CD4-positive, alpha-beta T cell treated with Interleukin-15 for 1 hour (primary cell): ENCODE measurements around the gene TICRR.

Experiments
- DNase-seq: peaks from one replicate; pipeline ENCODE4 v3.0.0-alpha.2; 2020

Gene TICRR

DNA sequence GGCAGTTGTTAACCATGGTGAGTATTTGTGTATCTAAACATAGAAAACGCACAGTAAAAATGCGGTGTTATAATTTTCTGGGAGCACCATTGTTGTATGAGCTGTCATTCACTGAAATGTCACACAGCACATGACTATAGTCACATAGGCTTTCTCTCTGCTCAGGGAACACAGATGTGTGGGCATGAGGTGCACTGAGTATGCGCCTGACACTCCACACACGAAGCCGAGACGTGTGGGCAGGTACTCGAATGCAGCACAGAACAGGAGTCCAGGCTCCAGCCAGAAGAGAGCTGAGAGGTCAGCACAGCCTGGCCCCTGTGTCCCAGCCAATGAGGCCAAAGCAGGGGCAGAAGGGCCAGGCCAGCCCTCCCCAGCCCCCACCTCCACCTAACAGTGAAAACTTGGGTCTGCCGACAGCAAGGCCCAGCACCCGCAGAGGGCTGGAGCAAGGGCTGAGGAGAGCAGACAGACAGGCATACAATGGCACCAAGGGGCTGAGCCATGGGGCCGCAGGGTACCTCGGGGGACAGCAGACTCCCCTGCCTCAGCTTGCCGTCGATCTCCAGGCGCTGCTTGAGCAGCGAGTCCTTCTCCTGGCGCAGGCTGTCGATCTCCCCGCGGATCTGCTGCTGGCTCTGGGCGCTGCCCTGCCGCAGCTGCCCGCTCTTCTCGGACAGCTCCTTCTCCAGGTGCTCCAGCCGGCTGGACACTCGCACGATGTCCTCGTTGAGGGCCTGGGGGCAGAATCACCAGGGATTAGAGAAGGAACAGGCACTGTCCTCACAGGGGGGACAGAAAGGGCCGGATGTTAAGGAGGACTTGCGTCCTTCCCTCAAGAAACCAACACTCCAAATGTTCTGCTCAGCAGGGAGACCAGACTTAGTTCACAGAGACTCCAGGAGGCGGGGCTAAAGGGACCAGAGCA, 56.0 kb downstream of the TICRR start:
- no peak for DNase-seq

DNA sequence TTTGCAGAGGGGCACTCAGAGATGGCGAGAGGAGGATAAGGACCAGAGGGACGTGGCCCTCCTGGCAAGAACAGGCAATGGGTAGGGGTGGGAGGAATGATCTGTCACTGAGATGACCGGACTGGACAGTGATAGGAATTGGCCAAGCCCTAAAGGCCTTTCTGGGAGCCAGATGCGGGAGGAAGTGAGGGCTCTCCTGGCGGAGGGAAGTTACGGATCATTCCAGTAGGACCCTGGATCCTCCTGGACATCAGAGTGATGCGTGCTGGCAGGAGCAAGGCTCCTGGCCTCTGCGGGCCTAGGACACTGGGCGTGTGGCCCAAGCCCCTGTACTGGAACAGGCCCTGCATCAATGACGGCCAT, 56.6 kb downstream of the TICRR start:
- DNase-seq, result no peak

DNA sequence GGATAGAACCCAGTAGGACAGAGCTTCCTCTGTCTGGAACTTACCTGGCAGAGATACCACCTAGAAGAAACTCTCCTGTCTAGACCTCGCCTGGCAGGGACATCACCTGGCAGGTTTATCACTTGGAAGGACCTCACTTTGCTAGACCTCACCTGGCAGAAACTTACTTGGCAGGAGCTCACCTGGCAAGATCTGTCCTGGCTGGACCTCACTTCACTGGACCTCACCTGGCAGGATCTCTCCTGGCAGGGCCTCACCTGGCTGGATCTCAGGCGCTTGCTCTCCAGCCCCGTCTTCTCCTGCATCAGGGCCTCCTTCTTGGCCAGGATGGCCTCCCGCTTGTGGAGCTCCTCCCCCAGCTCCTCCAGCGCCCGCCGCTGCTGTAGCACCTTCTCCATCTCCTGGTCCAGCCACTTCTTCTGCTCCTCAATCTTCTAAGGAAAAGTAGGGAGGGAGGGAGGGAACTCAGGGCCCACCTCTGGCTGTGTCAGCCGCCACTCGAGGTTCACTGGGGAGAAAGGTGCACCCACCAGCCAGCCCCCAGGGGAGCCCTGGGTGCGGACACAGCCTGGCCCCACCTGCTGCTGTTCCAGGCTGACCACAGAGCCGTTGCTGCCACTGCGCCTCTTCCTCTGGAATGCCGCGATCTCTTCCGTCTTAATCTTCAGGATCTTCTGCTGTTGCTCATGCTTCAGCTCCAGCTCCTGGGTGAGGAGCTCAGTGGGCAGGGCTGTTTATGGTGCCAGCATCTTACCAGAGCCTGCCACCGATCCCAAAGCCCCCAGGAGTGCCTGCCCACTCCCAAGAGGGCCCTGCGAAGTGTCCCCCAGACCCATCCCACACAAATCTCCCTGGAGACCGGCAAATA, 57.5 kb downstream of the TICRR start:
- no peak for DNase-seq

DNA sequence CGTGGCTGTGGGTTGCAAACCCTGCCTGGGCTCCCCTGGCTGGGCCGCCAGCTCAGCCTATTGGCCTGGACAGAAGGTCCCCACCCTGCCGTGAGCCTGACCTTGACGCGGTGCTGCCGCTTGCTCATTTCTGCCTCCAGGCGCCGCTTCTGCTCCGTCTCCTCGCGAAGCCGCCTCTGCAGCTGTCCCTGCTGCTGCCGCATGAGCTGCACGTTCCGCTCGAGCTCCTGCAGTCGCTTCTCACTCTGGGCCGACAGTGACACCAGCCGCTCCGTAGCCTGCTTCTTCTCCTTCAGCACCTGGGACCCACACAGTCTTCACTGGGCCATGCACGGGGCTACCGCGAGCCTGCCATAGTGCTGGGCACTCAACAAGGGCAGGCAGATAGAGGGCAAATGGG, 58.3 kb downstream of the TICRR start:
- DNase-seq, result no peak

DNA sequence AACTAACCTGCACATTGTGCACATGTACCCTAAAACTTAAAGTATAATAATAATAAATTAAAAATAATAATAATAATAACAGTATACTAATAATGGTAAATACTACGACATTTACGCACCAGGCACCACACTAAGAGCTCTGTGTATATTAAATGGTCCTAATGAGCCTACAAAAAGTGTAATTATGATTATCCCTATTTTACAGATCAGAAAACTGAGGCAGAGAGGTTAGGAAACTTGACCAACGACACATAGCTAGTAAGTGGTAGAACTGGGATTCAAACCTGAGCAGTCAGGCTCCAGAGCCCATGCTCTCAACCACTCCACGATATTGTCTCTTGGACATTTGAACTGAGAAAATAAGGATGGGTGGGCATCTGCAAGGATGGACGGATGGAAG, 65.0 kb downstream of the TICRR start:
- no peak for DNase-seq

DNA sequence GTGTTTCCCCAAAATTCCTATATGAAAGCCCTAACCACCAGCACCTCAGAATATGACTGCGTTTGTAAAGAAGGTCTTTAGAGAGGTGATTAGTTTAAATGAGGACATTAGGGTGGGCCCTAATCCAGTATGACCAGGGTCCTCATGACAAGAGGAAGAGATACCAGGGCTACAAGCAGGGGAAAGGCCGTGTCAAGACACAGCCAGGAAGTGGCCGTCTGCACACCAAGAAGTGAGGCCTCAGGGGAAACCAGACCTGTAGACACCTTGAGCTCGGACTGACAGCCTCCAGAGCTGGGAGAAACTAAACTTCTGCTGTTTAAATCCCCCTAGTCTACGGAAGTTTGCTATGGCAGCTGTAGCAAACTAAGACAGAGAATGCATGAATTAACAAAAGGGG, 65.8 kb downstream of the TICRR start:
- no peak for DNase-seq

DNA sequence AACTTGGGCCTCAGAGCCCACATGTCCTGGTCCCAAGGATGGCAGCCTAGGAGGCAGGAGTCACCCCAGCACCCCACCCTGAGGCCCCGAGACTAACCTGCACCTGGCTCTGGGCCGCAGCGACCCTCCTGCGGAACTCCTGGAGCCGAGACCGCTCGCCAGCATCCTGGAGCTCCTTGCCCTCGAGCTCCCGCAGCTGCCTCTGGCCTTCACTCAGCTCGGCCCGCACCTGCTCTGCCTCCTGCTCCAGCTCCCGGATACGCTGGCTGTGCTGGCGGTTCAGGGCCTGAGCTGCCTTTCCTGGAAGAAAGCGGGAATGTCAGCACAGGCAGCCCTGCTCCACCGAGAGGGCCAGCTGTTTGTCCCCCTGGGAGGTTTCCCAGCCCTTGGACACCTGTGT, 66.8 kb downstream of the TICRR start:
- DNase-seq, result no peak

DNA sequence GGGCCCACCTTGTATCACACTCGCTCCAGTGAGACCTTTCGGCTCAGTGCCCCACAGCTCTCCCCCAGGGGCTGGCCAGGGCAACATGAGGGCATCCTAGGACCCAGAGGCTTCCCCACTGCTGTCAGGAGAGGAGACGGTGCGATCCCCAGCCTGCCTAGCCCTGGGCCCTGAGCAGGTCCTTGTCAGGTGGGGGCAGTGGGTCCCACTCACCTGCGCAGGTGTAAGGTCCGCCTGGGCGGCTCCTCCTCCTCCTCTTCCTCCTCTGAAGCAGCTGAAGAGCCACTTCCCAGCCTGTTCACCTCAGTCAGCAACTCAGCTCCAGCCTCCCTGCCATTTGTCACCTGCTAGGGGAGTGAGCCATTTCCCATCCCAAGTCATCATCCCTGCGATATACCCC, 70.4 kb downstream of the TICRR start:
- DNase-seq, result no peak

DNA sequence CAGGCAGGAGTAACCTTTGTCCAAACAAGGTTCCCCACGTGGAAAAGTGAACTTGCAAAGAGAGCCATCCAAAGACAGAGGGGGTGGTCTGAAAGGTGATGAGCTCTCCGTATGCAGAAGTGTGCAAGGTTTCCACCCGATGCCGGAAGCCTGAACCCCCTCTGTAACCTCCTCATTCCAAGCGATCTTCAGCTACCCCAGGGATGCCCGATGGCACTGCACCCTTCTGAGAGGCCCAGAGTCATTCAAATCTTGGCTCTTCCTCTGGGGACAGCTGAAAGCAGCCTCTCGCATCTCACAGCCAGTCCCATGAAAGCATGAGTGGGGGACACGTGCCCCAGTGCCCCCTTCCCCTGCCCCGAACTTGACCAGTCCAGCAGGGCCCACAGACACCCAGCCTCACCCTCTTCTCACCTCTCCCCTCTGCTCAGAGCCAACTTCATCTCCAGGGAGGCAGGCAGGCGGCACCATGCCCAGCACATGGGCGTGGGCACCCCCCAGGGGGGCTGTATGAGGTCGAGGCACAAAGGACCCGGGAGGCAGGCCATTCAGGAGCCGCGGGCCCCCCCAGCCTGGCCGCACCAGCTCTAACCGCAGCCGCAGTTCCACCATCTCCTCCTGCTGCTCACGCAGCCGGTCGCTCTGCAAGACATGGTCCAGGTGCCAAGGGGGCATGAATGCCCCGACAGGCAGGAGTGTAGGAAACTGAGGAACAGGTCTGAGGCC, 71.3 kb downstream of the TICRR start:
- no peak for DNase-seq

DNA sequence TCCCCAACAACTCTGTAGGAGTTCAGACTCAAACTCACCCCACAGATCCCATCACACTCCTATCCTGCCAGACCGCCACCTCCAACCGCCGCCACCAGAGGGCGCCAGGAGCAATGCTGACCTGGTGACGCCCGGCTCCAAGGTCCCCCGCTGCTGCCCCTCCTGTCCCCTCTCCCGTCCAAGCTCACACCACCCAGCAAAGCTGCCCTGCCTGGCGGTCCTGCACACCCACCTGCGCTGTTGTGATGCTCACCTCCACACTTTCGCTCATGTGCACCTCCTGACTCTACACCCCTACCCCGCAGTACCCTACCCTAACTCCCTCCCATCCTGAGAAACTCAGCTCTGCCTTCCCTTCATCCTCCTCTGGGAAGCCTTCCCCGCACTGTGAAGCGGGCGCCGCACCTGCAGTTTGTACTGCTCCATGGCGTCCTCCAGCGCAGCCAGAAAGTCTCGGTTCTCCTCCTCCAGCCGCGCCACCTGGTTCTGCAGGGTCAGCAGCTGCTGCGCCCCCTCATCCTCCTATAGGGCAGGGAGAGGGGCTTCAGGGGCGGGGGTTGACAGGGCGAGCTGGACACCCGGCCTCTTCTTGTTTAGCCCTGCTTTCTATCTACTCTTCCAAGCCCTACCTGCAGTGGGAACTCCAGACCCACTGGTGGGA, 72.1 kb downstream of the TICRR start:
- DNase-seq, result peak; percentile 35

DNA sequence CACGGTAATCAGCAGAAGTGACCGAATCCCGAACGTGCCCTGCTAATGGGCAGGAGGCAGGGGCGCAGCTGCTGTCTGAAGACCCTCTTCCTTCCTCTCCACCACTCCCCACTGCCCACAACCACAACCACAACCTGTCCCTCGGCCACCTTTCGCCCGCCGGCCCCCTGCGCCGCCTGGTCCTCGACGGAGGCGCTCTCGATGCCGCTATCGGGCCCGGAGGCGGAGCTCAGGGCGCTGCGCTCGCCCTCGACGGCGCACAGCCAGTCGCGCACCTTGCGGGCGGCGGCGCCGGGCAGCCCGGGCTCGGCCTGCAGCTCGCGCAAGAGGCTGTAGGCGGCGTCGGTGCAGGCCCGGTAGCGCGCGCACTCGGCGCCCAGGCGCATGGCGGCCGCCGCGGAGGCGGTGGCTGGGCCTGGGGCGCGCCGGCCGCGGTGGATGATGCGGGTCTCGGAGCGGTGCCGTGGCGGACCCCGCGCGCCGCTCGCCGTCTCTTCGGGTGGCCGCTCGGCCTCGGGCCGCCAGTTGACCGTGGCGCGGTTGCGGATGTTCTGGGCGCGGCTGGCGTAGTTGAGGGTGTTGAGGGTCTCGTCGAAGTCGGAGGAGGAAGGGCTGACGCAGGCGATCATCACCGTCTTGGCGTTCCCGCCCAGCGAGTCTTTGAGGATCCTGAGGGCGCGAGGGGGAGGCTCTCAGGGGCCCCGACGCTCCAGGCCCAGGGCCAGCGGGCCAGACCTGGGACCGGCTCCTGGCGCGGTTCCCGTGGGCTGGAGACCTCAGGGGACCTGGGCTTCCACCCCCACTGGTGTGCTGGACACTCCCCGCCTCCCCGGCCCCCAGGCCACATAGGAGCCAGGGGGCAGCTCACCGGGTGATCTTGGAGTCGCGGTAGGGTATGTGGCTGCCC, 73.1 kb downstream of the TICRR start:
- DNase-seq, result no peak

DNA sequence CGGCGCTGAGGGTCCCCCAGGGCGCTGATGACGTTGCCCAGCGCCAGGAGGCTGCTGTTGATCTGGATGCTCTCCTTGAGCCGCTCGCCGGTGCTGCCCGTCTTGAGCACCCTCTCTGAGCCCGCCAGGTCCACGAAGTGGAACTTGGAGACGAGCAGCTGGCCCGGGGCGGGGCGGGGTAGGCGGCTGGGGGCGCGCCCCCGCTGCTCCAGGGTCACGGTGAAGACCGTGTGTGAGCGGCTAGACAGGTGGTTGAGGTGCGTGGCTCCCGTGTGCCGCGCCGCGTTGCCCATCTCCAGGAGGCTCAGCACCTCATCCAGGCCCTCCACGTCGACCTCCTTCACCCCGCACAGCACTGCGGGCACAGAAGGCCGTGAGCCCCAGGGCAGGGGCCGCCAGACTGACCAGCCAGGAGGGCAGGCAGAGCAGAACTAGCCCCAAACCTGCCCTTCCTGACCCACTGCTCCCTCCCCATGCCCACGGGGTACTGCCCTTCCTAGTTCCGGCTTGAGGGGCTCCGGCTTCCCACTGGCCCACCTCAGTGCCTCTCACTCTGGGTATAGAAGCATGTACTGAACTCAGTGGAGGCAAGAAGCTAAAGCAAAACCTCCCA, 73.8 kb downstream of the TICRR start:
- DNase-seq, result no peak

DNA sequence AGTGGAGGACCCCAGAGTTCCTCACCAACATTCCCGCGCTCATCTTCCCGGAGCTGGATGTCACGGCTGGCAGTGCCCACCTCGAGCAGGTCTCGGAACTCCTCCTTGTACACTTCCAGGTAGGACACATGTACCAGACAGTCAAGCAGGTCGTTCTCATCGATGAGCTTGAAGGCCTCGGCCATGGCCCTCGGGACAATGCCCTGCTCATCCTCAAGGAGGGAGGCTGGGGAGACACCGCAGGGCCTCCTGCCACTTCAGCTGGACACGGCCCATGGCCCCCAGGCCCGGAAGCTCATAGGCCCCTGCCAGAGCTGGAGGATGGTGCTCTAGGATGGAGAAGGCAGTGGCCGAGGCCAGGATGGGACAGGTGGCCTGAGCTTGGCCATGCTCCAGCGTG, 74.4 kb downstream of the TICRR start:
- no peak for DNase-seq

DNA sequence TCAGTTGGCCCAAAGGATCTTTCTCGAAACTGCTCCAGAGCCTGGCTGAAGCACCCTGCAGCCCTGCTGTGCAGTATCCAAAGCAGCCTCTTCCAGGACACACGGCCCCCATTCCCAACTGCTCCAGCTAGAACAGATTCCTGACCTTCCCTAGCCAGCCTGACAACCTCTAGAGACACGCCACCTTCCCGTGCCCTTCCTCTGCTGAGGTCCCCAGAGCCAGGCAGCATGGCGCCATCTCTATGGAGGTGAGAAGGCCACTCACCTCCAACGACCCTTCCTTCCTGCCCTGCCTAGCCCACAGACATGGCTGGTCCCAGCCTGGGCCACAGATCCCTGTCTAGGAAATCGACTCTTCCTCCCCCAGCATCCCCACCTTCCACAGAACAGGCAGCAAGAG, 76.9 kb downstream of the TICRR start:
- DNase-seq, result no peak

DNA sequence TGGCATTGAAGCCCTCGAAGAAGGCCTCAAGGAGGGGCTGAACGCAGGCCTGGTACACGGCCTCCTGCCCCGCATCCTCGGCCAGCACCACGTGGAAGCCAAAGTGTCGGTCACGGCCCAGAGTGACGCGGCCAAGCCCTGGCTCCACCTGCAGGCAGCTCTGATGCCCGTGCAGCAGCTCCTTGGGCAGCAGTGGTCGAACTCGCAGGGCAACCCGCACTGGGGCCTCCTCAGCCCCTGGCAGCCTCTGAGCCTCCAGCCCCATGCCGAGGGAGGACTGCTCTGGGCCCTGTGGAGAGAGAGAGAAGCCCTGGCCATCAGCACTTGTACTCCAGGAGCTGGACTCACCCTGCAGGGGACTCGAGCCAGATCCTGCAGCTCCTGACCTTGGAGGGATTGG, 77.4 kb downstream of the TICRR start:
- no peak for DNase-seq

DNA sequence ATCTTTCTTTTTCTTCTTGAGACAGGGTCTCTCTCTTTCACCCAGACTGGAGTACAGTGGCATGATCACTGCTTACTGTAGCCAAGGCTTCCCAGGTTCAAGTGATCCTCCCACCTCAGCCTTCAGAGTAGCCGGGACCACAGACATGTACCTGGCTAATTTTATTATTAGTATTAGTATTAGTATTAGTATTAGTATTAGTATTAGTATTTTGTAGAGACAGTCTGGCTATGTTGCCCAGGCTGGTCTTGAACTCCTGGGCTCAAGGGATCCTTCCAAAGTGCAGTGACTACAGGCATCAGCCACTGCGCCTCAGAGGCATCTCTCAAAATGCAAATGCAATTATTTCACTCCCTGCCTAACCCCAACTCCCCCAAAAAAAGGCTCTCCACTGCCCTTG, 78.3 kb downstream of the TICRR start:
- no peak for DNase-seq

DNA sequence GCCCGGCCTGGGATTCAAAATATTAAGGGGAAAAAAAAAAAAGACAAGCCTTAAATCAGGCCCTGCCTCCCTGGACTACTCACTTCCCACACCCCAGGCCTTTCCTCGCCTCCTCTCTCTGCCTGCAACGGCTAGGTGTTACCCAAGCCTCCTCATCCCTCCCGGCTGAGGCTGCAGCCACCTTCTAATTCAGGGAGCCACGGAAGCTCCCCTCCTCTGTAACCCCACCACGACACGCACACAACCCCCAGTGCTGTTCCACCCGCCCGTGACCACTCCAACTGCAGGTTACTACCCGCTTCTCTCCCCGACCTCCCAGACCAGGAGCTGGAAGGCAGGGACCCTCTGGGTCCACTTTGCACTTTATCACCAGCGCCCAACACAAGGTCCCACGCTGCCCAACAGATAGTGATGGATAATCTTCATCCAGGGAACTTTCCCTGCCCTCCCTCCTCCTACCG, 79.1 kb downstream of the TICRR start:
- DNase-seq, result no peak

DNA sequence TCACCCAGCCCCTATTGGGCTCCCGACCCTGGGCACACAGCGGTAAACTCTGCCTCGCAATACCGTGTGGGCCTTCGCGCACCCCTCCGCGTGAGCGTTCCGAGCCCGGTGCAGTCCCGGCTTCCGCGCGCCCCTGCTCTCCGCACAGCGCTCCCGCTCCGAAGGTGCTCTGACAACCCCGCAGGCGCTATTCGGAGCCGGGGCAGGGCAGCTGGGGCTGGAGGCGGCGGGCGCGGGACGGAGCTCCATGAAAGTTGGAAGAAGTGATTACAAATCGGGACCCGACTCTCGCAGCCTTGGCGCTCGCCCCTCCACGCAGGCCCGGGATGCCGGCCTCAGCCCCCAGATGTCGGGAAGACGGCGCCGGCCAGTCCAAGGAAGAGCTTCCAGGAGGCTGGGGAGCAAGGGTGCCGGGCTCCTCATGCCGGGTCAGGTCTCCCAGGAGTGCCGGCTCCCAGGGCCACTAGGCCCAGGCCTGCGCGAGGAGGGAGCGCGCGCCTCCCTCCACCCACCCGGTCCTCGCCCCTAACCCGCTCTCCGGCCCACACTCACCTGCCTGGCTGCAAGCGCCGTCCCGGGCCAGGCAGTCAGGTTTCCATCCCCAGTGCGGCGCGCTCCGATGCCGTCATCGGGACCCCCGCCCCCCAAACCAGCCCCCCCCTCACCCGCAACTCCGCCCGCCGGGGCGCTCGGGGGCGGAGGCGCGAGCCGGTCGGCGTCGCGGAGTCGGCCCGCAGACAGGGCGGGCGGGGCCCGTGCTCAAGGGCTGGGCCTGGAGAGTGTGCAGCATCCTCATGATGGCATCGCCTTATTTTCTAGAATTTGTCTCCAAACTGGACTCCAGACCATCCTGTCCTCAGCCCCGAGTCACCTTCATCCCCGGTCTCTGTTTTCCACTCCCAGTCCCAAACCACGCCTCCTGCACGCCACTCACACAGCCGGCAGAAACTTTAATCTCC, 79.9 kb downstream of the TICRR start, which contains the start of gene KIF7:
KIF7 (minus strand) TSS at position 621 of the 959 bp plus-strand sequence. CDS start 2,537 bp downstream, outside the sequence.
- no peak for DNase-seq

DNA sequence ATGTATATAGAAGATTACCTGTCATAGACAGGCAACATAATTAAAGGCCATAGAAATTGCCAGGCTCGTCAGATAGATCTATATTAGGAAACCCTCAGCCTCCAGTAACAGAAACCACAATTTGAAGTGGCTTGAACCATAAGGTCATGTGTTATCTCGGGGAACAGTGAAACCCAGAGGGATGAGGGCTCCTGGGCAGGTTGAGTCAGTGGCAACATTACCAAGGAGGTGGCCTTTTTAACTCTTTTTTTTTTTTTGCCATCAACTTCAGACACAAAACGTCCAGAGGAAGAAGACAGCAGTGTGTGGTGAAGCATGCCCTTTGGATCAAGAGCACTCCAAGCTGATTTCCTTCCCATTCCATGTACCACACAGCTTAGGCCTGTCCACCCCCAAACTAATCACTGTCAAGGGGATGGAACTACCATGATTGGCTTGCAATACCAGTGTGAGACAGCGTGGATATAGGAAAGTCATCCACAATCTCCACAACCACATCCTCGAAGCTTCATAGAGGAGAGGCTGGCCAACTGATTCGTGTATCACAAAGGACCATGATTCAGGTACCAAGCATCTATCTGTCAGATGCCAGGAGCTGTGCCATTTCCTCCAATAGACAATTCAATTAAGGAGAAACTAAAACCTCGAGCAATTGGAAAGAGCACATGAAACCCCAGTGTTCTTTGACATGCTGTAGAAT, 81.0 kb downstream of the TICRR start:
- DNase-seq, result no peak
